Activated CD8-positive, alpha-beta memory T cell treated with anti-CD3 and anti-CD28 coated beads, Interleukin-2, amount 50 U/mL, for 48 hours (primary cell): ENCODE results near the gene CSNK1A1.
"Not testable (repeated sequence)": the region's sequence is repeated elsewhere in the genome, so short reads cannot be mapped to it uniquely, and the experiment has no call there.

Experiments used
- DNase-seq: peaks from one replicate; pipeline ENCODE4 v3.0.0-alpha.2; 2020

The CSNK1A1 gene

DNA sequence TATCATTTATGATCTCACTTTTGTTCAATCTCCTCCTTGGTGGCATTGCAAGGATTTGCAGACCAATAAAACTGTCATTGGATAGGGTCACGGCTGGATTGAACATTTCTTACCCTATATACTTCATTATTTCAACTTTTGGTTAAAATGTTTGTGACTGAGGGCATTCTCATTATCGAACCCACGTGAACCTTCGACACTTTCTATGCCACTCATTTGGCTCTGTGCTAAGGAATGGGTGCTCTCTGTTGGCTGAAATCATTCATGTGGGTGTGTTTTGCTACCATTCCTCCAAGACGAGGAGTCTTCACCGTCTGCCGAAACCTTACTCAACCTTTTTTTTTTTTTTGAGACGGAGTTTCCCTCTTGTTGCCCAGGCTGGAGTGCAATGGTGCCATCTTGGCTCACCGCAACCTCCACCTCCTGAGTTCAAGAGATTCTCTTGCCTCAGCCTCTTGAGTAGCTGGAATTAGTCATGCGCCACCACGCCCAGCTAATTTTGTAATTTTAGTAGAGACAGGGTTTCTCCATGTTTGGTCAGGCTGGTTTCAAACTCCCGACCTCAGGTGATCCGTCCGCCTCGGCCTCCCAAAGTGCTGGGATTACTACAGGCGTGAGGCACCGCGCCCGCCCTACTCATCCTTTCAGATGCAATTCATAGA lies 62.5 kb downstream of the CSNK1A1 start:
- DNase-seq: peak; percentile 51

GRCh38 chr5:149487672-149488071 lies 63.6 kb downstream of the CSNK1A1 start:
- DNase-seq: peak; percentile 22

DNA sequence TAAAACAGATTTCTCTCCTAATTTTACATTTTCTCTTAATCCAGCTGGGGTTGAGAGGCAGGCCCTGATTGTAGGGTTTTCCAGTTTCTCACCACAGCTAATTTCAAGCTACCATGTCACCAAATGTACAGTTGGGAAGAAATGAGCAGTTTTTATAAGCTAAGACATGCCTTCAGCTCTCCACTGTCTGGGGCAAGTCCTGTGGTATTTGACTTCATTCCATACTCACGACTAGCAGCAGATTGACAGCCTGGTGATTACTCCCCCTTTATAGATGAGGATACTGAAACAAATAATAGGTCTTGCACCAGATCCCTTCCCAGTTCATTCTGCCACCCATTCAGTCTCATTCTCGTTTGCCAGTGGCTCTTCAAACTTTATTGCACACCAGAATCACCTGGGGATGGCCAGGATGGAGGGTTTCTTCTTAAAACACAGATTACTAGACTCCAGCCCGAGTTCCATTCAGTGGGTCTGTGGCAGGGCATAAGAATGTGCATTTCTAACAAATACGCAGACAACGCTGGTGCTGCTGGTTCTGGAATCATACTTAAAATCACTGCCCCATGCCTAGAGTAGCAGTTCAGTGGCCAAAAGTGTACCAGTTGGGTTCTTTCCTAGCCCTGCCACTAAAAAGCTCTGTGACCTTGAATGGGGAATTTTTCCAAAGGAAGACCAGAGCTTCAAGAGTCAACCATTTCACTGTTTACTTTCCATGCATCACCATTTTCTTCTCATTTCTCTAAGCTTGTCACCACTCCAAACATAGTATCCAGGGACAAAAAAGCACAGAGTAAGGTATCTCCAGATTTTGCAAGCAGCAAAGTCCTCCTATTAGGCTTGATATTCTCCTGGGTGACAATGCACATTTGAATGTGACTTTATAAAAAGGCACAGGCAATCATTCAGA lies 64.3 kb downstream of the CSNK1A1 start:
- DNase-seq: peak; percentile 38

DNA sequence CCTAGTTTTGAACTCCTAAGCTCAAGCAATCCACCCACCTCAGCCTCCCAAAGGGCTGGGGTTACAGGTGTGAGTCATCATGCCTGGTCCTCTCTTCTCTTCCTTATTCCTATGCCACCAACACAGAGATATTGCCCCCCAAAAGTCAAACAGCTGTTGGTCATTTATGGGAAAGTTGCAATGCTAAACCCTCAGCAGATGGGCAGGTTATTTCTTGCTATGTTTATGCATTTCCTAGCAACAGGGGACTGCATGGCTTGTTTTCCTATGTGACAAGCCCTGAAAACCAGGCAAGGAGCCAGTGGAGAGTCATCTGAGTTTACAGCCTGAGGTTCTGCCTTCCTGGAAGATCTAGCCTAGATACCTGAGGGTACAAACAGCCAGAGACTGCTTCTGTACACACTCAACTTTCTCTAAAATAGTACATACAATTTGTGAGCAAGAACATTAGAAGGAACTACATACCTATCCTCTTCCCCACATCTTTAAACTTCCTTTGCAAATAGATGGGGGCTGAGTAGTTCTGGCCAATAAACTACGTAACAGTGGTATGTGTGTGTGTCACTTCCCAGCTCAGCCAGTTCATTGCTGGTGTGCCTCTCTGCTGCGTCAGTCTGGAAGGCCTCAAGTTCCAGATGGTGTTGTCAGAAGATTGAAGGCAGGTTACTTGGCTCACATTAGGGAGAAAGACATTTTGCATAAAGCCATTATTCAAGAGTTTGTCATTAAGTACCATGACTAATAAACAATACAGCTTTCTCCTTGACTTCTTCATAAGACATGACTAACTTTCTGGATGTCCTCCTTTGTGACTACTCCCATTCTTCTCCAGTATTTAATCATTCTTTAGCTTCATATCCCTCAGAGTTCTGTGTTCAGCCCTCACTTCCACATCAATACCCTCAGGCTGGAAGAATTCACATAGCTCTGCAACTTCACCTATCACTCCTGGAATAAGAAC lies 65.3 kb downstream of the CSNK1A1 start:
- peak; percentile 35 for DNase-seq

DNA sequence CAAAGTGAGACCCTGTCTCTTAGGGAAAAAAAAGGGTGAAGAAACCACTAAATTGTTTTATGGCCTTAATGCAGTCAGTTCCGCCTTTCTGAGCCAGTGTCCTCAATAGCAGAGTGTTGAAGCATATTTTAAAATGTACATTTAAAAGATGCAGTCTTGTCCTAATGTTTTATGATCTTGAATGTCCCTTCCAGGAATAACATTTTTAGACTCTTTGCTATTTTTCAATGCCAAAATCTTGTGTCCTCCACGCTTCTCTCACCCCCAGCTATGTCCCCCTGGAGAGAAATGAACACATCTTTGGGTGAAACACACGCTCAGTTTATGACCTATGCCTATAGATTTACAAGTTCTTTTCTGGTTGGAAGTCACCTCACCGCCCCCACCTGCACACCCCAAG lies 69.8 kb downstream of the CSNK1A1 start:
- no peak for DNase-seq

DNA sequence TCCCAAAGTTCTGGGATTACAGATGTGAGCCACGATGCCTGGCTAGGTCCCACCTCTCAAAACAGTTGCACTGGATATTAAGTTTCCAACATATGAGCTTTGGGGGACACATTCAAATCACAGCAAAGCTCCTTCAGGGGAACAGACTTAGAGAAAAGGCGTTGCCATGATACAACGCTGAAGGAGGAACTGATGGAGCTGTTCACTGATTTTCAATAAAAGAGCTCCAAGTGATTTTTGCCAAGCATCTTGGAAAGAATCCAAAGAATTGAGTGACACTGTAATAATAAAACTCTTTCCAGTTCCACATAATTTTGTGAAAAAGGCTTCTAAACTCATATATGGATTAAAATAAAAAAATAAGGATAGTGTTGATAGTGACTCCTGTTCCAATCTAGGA lies 72.5 kb downstream of the CSNK1A1 start:
- no peak for DNase-seq

- no peak for DNase-seq
These were observed 75.5 kb downstream of the CSNK1A1 start for GRCh38 chr5:149475777-149476176.

DNA sequence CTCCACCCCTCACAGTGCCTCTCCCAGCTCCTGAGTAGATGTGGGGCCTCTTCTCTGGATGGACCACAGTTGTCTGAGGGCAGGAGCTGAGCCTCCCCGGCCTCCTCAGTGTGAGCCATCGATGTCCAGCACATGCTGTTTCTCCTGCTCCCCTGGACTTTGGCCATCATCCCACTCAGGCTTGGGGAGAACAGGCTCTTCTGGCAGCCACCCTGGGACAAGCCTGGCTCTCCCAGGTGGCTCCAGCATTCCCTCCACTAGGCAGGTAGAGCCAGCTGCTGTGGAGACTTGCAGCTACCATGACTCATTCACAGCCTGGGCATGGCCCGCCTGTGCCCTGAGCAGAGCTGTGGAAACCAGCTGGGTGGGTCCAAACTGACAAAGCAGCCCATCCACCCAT lies 77.0 kb downstream of the CSNK1A1 start:
- DNase-seq: no peak

- DNase-seq: no peak
These were observed 77.8 kb downstream of the CSNK1A1 start for GRCh38 chr5:149473441-149473840.

DNA sequence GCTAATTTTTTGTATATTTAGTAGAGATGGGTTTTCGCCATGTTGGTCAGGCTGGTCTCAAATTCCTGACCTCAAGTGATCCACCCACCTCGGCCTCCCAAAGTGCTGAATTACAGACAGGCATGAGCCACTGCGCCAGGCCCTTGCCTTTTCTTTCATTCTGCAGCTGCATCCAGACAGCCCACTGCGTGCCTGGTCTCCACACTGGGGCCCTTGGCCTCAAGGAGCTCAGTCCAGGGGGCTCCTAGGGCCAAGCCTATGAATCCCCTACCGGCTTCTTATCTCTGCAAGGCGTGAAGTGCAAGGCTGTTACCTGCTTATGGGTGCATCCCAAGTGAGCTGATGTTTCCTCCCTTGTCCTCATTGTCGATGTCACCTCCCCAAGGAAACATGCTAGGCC lies 78.8 kb downstream of the CSNK1A1 start:
- DNase-seq: no peak

DNA sequence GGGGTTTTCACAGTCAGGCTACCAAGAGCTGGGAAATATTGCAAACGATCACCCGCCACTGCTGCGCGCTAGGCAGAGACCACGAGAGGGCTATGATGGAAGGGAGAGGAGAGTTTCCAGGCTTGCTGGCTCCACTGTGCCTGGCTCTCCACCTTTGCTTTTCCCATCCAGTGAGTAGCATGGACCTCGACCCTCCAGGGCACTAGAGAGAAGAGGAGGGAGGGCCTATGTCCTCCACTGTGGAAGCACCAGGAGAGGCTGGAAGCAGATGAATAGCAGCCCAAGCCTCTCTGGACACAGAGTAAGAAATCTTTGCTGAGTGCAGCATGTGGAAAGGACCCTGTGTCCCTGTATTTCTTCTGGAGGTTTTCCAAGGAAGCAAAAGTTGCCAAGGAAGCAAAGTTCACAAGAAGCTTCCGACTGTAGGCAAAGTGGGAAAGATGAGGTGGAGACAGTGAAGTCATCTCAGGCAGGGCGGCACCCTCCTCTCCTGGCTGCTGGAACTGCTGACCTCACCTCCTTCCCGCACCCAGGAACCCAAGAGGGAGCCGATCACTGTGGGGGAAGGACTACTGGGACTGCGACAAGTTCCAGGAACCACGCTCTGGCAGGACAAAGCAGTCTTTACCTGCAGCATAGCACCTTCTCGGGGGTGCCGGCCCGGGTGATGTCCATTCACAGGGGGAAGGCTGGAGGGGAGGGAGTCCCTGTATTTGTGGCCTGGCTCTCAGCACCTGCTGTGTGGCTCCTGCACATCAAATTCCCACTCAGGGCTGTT lies 79.6 kb downstream of the CSNK1A1 start:
- DNase-seq: no peak

- no peak for DNase-seq
These were observed 80.3 kb downstream of the CSNK1A1 start for GRCh38 chr5:149470942-149471341.

DNA sequence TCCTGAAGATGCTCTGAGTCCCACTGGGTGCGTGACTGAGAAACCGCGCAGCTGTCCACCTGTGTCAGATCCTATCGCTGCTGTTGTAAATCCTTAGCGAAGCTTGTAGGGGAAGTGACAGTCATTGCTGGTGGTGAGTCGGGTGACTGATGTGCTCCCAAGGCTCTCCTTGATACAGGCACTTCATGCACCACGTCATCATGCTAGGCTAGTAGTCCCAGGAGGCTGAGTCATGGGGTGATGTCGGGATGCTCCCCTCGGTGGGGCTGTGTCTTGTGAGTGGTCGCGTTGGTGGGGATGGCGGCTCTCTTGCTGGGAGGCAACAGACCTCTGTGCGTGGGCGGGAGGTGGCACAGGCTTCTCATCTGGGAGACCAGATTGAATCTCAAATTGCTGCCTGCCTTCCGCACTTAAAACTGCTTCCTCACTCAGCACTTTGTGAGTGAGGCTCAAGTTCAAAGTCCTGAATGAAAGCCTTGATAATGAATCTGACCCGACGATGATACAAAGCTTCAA lies 84.7 kb downstream of the CSNK1A1 start:
- DNase-seq: no peak

GRCh38 chr5:149464796-149465489 lies 86.3 kb downstream of the CSNK1A1 start:
- DNase-seq: no peak

DNA sequence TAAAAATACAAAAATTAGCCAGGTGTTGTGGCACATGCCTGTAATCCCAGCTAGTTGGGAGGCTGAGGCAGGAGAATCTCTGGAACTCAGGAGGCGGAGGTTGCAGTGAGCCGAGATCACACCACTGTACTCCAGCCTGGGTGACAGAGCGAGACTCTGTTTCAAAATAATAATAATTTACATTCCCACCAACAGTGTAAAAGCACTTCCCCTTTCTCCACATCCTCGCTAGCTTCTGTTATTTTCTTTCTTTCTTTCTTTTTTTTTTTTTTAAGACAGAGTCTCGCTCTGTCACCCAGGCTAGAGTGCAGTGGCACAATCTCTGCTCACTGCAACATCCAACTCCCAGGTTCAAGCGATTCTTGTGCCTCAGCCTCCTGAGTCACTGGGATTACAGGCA lies 89.3 kb downstream of the CSNK1A1 start:
- DNase-seq: not testable (repeated sequence)

GRCh38 chr5:149459891-149460290 lies 91.3 kb downstream of the CSNK1A1 start:
- no peak for DNase-seq

DNA sequence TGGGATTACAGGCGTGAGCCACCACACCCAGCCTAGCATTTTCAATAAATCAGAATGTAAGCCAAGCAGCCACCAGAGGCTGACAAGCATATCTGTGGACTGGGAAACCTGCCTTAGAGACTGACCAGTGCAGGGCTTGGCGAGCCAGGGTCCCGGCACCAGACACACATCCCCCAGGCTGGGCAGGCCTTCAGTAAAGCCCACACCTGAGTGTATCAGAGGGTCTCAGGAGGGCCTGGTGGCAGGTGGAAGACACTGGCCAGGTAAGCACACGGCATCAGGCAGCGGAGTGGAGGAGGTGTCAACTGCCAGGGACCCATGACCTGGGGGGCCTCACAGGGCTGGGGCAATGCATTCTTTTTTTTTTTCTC lies 93.9 kb downstream of the CSNK1A1 start:
- DNase-seq: no peak

GRCh38 chr5:149456597-149457392 lies 94.4 kb downstream of the CSNK1A1 start:
- DNase-seq: no peak

- no peak for DNase-seq
These were observed 95.3 kb downstream of the CSNK1A1 start for GRCh38 chr5:149455889-149456409.
